Measurements from ENCODE around the gene GPATCH3.

DNA sequence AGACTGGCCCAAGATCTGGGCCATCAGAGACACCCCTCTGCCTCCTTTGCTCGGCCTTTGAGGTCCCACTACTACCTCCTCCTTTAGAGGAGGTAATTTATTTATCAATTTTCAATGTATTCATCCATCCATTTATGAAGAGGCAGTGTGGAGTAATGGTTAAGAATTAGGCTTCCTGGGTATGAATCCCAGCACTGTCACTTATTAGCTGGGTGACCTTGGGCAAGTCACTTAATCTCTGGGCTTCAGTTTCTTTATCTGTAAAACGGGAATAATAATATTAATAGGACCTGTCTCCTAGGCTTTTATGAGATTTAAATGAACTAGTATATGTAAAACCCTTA, 11.9 kb upstream of the GPATCH3 start:
- TF ChIP-seq, protein P1, sequence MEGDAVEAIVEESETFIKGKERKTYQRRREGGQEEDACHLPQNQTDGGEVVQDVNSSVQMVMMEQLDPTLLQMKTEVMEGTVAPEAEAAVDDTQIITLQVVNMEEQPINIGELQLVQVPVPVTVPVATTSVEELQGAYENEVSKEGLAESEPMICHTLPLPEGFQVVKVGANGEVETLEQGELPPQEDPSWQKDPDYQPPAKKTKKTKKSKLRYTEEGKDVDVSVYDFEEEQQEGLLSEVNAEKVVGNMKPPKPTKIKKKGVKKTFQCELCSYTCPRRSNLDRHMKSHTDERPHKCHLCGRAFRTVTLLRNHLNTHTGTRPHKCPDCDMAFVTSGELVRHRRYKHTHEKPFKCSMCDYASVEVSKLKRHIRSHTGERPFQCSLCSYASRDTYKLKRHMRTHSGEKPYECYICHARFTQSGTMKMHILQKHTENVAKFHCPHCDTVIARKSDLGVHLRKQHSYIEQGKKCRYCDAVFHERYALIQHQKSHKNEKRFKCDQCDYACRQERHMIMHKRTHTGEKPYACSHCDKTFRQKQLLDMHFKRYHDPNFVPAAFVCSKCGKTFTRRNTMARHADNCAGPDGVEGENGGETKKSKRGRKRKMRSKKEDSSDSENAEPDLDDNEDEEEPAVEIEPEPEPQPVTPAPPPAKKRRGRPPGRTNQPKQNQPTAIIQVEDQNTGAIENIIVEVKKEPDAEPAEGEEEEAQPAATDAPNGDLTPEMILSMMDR (IDR thresholded peaks at IDR 0.05), result no peak
- TF ChIP-seq POLR2A (IDR thresholded peaks at IDR 0.05), result no peak

Data from thyroid gland (tissue), 4 donors.